Fibroblast of mammary gland (primary cell): ENCODE results near the gene ARSK.

ENCODE experiments used
- DNase-seq: peaks from one replicate; pipeline ENCODE4 v3.0.0-alpha.2; 2010; ENCODE audit warnings: low read depth
- H3K4me3 ChIP-seq: 2 replicates; pipeline ENCODE4 v1.5.1; 2011; ENCODE audit warnings: low read depth, mild to moderate bottlenecking, low read length, moderate library complexity; ENCODE audit not compliant: control insufficient read depth
- TF ChIP-seq, protein P1 (sequence below): conservative IDR thresholded peaks from 2 replicates; pipeline ENCODE4 v1.5.1; 2011; ENCODE audit warnings: low read depth, low read length, inconsistent platforms; ENCODE audit not compliant: control insufficient read depth, insufficient read depth

Gene ARSK

DNA sequence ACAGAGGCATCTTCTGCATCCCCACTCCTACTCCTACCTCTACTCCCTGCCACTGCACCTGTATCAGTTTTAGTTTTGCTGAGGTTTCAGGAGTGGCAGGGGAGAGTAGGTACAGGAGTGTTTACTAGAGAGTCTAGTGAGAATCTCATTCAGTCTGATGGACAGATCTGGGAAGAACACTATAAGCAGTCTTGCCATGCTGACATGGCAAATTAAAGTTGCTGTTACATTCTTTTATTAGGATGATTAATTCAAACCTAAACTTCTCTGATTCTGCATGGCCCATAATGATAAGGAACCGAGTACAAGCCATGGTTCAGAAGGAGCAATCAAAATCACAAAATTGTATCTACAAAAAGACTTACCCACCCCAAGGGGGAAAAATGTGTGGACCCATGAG is 7.4 kb downstream of the ARSK start:
- no peak overlapping the region for H3K4me3 ChIP-seq
- TF ChIP-seq, protein P1, sequence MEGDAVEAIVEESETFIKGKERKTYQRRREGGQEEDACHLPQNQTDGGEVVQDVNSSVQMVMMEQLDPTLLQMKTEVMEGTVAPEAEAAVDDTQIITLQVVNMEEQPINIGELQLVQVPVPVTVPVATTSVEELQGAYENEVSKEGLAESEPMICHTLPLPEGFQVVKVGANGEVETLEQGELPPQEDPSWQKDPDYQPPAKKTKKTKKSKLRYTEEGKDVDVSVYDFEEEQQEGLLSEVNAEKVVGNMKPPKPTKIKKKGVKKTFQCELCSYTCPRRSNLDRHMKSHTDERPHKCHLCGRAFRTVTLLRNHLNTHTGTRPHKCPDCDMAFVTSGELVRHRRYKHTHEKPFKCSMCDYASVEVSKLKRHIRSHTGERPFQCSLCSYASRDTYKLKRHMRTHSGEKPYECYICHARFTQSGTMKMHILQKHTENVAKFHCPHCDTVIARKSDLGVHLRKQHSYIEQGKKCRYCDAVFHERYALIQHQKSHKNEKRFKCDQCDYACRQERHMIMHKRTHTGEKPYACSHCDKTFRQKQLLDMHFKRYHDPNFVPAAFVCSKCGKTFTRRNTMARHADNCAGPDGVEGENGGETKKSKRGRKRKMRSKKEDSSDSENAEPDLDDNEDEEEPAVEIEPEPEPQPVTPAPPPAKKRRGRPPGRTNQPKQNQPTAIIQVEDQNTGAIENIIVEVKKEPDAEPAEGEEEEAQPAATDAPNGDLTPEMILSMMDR = no peak
- no peak for DNase-seq

DNA sequence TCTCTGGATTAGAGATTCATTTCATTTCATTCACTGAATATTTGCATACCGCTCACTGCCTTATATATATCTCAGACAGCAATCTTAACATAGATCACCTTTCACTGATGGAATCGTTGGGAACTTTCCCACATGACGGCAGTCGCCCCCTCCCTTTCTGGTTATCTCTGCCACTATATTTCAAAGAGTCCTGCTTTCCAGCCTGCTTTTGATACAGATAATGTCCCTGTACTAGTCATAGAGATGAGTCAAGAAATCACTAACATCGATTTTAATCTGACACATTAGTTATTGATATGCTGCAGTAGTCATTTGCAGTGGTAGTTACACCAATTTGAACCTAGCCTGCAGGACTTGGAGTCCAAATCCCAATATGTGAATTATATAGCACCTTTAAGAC is 8.5 kb downstream of the ARSK start:
- TF ChIP-seq, protein P1 = no peak
- no peak overlapping the region for H3K4me3 ChIP-seq
- no peak for DNase-seq

DNA sequence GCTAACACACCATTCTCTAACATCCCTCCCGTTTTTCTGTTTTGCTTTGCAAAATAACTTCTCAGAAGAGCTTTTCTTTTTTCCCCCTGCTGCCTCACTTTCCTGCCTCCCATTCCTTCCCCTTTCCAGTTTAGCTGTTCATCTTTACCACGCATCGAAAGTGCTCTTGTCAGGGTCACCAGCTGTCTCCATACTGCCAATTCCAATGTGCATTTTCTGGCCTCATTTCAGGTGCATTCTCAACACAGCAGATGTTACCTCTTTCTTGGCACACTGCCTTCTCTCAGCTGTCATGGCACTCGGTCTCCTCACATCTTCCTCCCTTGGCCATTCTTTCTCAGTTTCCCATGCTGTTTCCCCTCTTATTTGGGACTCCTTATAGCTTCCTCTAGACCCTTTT is 9.5 kb downstream of the ARSK start:
- DNase-seq = no peak
- H3K4me3 ChIP-seq = no peak overlapping the region
- TF ChIP-seq, protein P1 = no peak

DNA sequence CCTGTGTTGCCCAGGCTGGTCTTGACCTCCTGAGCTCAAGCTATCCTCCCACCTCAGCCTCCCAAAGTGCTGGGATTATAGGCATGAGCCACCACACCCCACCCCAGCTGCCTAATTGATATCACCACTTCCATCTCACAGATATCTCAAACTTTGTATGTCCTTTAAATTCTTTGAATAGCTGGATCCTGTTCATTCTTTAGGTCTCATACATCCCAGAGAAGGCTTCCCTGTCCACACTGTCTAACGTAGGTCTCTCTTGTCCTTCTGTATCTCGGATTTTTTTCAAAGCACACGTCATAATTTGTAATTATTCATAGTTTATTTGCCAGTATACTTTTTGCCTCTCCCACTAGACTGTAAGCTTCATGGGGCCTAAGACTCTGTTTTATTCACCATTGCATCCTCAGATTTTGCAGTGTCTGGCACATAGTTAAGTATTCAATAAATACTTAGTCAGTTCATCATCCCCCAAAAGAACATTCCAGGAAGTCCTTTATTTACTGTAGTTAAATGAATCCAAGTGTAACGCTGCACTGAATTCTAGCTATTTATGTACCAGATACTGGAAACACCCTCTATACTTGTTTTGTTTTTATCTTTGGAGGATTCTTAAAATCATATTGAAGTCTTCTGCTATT is 10.5 kb downstream of the ARSK start:
- TF ChIP-seq, protein P1 = no peak
- no peak for DNase-seq

DNA sequence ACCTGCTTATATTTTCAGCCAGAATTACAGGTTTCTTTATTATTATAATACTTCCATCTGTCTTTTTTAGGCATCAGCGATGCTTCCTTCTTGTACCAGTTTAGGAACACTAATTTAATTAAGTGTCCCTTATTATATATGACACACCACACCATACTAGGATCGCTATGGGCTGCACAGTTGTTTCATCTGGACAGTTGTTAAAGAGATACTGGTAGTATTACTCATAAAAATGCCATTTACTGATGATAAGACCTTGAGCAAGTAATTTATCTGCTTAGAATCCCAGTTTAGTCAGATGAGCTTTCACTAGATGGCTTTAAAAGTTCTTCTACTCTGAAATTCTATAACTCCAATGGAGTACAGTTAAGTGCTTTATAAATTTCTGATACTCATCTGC is 17.1 kb downstream of the ARSK start:
- TF ChIP-seq, protein P1 = no peak
- no peak overlapping the region for H3K4me3 ChIP-seq
- DNase-seq = no peak

More for the DNA sequence above, 10.5 kb downstream of the ARSK start:
- H3K4me3 ChIP-seq = no peak overlapping the region

DNA sequence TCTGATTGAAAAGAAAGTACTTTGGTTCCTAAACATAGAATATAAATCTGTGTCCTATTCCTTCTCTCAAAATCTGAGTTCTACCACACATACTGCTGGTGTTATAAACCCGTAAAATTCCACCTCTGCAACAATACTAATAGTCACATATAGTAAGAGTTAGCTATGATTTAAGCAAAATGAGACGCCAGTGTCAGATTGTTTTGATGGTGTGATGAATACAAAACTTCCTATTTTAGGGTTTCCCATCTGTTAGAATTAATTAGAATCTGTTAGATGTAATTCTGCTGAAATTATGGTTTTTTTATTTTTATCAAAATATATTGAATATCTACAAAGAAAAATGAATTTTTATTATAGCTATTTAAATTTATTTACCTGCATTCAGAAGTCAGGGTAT is 26.7 kb downstream of the ARSK start:
- no peak overlapping the region for H3K4me3 ChIP-seq
- TF ChIP-seq, protein P1 = no peak
- no peak for DNase-seq

DNA sequence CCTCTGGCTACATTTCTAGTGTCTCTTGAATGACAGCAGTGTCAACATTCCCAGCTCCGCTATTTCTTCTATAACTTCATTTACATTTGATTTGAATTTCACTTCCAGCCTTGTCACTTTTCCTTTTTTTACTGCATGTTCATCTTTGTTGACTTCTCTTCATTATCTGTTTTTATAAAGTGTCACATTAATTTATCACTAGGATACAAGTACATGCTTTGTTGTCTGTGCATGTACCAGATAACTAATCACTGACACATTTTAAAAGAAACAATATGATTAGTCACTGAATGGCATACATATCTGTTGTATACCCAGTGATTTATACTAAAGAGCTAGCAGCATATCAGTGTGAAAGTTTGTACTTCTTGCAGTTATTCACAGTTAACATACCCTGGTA is 29.1 kb downstream of the ARSK start:
- TF ChIP-seq, protein P1 = no peak
- no peak for DNase-seq
- no peak overlapping the region for H3K4me3 ChIP-seq
